Neural crest cell (in vitro differentiated cells): Measurements from ENCODE around the gene FAM149A. TPM values are rescaled to one million over a fixed set of nuclear protein-coding genes. Genes with fewer than 3 reads are reported as not detected.

Source experiments
- DNase-seq: peaks from one replicate; pipeline ENCODE4 v3.0.0; 2021; ENCODE audit warnings: low read depth, mixed read lengths, low spot score
- H3K27ac Mint-ChIP-seq: one replicate; pipeline ENCODE4 v1.8.0; 2021; ENCODE audit warnings: mild to moderate bottlenecking, mixed read lengths; ENCODE audit not compliant: unreplicated experiment
- H3K27me3 Mint-ChIP-seq: 2 replicates; pipeline ENCODE4 v1.8.0; 2021; ENCODE audit warnings: low read depth, mild to moderate bottlenecking, mixed read lengths
- H3K36me3 Mint-ChIP-seq: 2 replicates; pipeline ENCODE4 v1.8.0; 2021; ENCODE audit warnings: low read depth, mild to moderate bottlenecking, mixed read lengths
- H3K4me1 Mint-ChIP-seq: 2 replicates; pipeline ENCODE4 v1.8.0; 2021; ENCODE audit warnings: mixed read lengths
- H3K4me3 Mint-ChIP-seq: one replicate; pipeline ENCODE4 v1.8.0; 2021; ENCODE audit warnings: mild to moderate bottlenecking, mixed read lengths
- H3K9me3 Mint-ChIP-seq: 2 replicates; pipeline ENCODE4 v1.8.0; 2021; ENCODE audit warnings: mixed read lengths
- total RNA-seq: library from RNA; stranded (reverse); gene quantifications from 2 replicates; pipeline ENCODE4 v1.2.1, GENCODE V29; 2021
- TF ChIP-seq, protein P1 (sequence below): fragments of 200-600 bp; sonication (generic); conservative IDR thresholded peaks from 2 replicates; pipeline ENCODE4 v1.5.0; 2021; ENCODE audit warnings: antibody characterized with exemption, mild to moderate bottlenecking

Gene FAM149A
- total RNA-seq, 1 donor from 2014 or later, result 5.6 TPM

- Mint-ChIP-seq H3K27me3 (no peaks in the 10 kb centered on the region), H3K4me1 (peaks cover 7% of the 10 kb centered on the region), H3K4me3 (no peak overlapping the region), H3K27ac (no peak overlapping the region), H3K36me3 (no peaks in the 10 kb centered on the region), H3K9me3 (no peaks in the 10 kb centered on the region)
- TF ChIP-seq, protein P1, sequence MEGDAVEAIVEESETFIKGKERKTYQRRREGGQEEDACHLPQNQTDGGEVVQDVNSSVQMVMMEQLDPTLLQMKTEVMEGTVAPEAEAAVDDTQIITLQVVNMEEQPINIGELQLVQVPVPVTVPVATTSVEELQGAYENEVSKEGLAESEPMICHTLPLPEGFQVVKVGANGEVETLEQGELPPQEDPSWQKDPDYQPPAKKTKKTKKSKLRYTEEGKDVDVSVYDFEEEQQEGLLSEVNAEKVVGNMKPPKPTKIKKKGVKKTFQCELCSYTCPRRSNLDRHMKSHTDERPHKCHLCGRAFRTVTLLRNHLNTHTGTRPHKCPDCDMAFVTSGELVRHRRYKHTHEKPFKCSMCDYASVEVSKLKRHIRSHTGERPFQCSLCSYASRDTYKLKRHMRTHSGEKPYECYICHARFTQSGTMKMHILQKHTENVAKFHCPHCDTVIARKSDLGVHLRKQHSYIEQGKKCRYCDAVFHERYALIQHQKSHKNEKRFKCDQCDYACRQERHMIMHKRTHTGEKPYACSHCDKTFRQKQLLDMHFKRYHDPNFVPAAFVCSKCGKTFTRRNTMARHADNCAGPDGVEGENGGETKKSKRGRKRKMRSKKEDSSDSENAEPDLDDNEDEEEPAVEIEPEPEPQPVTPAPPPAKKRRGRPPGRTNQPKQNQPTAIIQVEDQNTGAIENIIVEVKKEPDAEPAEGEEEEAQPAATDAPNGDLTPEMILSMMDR, result no peak
- DNase-seq, result no peak
Measured at GRCh38 chr4:186158021-186158813, 53.7 kb downstream of the FAM149A start.

DNA sequence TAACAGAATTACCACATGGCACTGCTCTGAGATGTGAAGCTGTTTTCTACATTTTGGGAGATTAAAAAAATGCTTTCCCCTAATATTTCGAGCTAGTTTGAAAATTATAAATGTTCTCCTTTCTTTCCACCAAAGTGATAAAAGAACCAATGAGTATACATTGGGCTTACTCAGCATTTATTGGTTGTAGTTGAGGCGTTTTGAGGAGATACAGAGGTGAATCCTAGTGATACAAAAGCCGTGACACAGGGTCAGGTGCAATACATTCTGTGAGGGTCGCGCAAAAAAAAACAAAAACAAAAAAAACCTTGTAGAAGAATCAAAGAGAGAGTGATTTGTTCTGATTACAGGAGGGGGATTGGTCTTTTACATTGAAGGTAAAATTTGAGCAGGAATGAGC is 54.5 kb downstream of the FAM149A start:
- TF ChIP-seq, protein P1, result no peak
- no peak overlapping the region for H3K4me3 Mint-ChIP-seq
- H3K27ac Mint-ChIP-seq, result no peak overlapping the region
- no peaks in the 10 kb centered on the region for H3K27me3 Mint-ChIP-seq
- H3K9me3 Mint-ChIP-seq, result no peaks in the 10 kb centered on the region
- DNase-seq, result no peak
- H3K36me3 Mint-ChIP-seq, result no peaks in the 10 kb centered on the region
- peaks cover 4% of the 10 kb centered on the region for H3K4me1 Mint-ChIP-seq

DNA sequence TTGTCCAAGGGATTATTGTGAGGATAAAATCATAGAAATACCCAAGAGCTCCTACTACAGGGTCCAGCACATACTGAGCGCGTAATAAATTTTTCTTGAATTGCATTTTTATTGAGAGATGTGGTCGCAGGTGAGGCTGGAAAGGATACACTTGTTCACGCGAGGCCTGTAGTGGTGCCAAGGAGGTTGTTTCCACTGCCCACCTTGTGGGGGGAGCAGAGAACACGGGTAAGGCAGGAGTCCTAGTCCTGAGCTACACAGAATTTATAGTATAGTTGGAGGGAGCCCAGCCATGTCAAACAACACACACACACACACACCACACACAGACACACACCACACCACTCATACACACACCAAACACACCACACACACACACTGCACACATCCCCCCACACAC is 55.1 kb downstream of the FAM149A start:
- H3K27ac Mint-ChIP-seq, result no peak overlapping the region
- H3K36me3 Mint-ChIP-seq, result no peaks in the 10 kb centered on the region
- H3K27me3 Mint-ChIP-seq, result no peaks in the 10 kb centered on the region
- H3K4me1 Mint-ChIP-seq, result no peaks in the 10 kb centered on the region
- H3K4me3 Mint-ChIP-seq, result no peak overlapping the region
- no peaks in the 10 kb centered on the region for H3K9me3 Mint-ChIP-seq
- TF ChIP-seq, protein P1, result no peak
- DNase-seq, result no peak

- no peaks in the 10 kb centered on the region for H3K4me1 Mint-ChIP-seq
Measured at GRCh38 chr4:186161138-186161537, 56.6 kb downstream of the FAM149A start.

DNA sequence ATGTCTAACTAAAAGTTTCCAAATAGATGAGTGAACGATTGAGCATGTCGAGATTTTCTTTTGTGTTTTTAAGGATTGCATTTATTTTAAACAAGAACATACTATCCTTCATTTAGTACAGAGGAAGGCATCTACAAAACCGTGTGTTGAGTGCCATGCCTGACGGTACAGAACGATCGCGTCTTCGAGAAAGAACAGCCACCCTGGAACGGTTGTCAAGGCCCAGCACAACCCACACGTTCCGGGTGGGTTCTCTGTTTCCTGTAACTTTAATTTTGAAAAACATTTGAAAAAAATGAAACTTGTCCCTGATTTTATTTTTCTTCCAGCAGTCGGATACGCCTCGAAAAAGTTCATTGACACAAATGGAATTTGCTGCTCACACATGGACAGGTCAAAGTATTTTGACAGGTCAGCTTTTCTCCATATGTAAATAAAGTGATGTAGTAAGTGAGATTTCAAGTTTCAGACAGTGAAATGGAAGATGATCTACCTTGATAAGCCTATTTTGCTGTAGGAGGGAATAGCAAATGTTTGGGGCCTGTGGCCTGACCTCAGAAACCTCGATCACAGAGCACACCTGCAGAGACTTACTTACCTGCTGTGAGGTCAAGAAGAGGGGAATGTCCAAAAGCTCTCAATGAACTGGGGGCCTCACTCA is 62.5 kb downstream of the FAM149A start:
- Mint-ChIP-seq H3K27ac (no peak overlapping the region), H3K4me1 (no peaks in the 10 kb centered on the region), H3K4me3 (no peak overlapping the region), H3K36me3 (no peaks in the 10 kb centered on the region), H3K9me3 (no peaks in the 10 kb centered on the region), H3K27me3 (no peaks in the 10 kb centered on the region)
- no peak for DNase-seq
- TF ChIP-seq, protein P1, result no peak

More at GRCh38 chr4:186161138-186161537, 56.6 kb downstream of the FAM149A start:
- Mint-ChIP-seq H3K27ac (no peak overlapping the region), H3K4me3 (no peak overlapping the region), H3K27me3 (no peaks in the 10 kb centered on the region), H3K9me3 (no peaks in the 10 kb centered on the region), H3K36me3 (no peaks in the 10 kb centered on the region)
- TF ChIP-seq, protein P1, result no peak
- DNase-seq, result no peak
